LNCaP clone FGC (cell line): ENCODE results near the gene ARHGAP30.

Experiments used
- DNase-seq: peaks from one replicate; pipeline ENCODE4 v3.0.0-alpha.2; 2011; ENCODE audit warnings: low read depth
- H3K4me3 ChIP-seq: 2 replicates; pipeline ENCODE4 v1.5.1; 2011; ENCODE audit warnings: mild to moderate bottlenecking, low read depth, low read length, control low read depth
- CTCF ChIP-seq: IDR thresholded peaks from 2 replicates; pipeline ENCODE4 v1.5.1; 2012; ENCODE audit warnings: mild to moderate bottlenecking; ENCODE audit not compliant: control insufficient read depth, insufficient read depth; ENCODE audit errors: extremely low read depth

ARHGAP30 gene

GRCh38 chr1:161111117-161111516, 41.4 kb upstream of the ARHGAP30 start:
- no peak for DNase-seq
- no peak overlapping the region for H3K4me3 ChIP-seq
- no peak for TF ChIP-seq CTCF

GRCh38 chr1:161106431-161106830, 36.7 kb upstream of the ARHGAP30 start:
- no peak overlapping the region for H3K4me3 ChIP-seq
- no peak for DNase-seq
- TF ChIP-seq CTCF: no peak

- H3K4me3 ChIP-seq: no peak overlapping the region
- no peak for TF ChIP-seq CTCF
- no peak for DNase-seq
Measured at GRCh38 chr1:161100556-161100955, 30.9 kb upstream of the ARHGAP30 start.

GRCh38 chr1:161099090-161099802, 29.6 kb upstream of the ARHGAP30 start:
- no peak for TF ChIP-seq CTCF
- DNase-seq: no peak
- H3K4me3 ChIP-seq: peak overlapping the region; percentile 93

- 0 out of 2 replicates have a peak, but pooled peaks have one; percentile 4 for TF ChIP-seq CTCF
- DNase-seq: peak; percentile 85
- H3K4me3 ChIP-seq: peak within 1 kb of the TSS; percentile 93
Measured at GRCh38 chr1:161098210-161099068, 28.7 kb upstream of the ARHGAP30 start, which contains the start of gene KLHDC9. Gene KLHDC9 (plus strand): TSS chr1:161098361. CDS start chr1:161098536, 175 bp downstream.

- DNase-seq: no peak
- no peak for TF ChIP-seq CTCF
- H3K4me3 ChIP-seq: no peak overlapping the region
Measured at GRCh38 chr1:161096530-161096929, 26.8 kb upstream of the ARHGAP30 start.
